Calu3 (cell line): ENCODE measurements around the gene INSRR. TPM values are rescaled to one million over a fixed set of nuclear protein-coding genes. Genes with fewer than 3 reads are reported as not detected.

Experiments
- BruUV-seq: library from RNA; stranded (reverse); fragments of 400-500 nt; replicated peaks from 2 replicates; lab custom pipeline; 2021; lab: Mats Ljungman, UMichigan
- CTCF ChIA-PET: fragments of 300-600 bp; sonication (Branson Sonifier 250); formaldehyde crosslinking; loops from one replicate; lab custom pipeline; 2022; ENCODE audit warnings: antibody characterized with exemption; lab: Charles Lee
- DNase-seq: peaks from one replicate; pipeline ENCODE4 v3.0.0; 2022
- H3K27ac Mint-ChIP-seq: one replicate; pipeline ENCODE4 v1.8.0; 2022; ENCODE audit warnings: mixed read lengths; ENCODE audit not compliant: unreplicated experiment
- H3K27me3 Mint-ChIP-seq: one replicate; pipeline ENCODE4 v1.8.0; 2022; ENCODE audit warnings: mixed read lengths; ENCODE audit not compliant: unreplicated experiment
- H3K36me3 Mint-ChIP-seq: one replicate; pipeline ENCODE4 v1.8.0; 2022; ENCODE audit warnings: mild to moderate bottlenecking, moderate library complexity, mixed read lengths; ENCODE audit not compliant: insufficient read depth, unreplicated experiment
- H3K4me1 Mint-ChIP-seq: one replicate; pipeline ENCODE4 v1.8.0; 2022; ENCODE audit warnings: mild to moderate bottlenecking, low read depth, mixed read lengths; ENCODE audit not compliant: unreplicated experiment
- H3K4me3 Mint-ChIP-seq: one replicate; pipeline ENCODE4 v1.8.0; 2022; ENCODE audit warnings: mild to moderate bottlenecking, low read depth, moderate library complexity, mixed read lengths; ENCODE audit not compliant: unreplicated experiment
- H3K9me3 Mint-ChIP-seq: one replicate; pipeline ENCODE4 v1.8.0; 2022; ENCODE audit warnings: low read depth, mixed read lengths; ENCODE audit not compliant: unreplicated experiment
- CTCF ChIP-seq: fragments of 200-600 bp; IDR thresholded peaks from one replicate; pipeline ENCODE4 v1.8.0; 2022; ENCODE audit warnings: antibody characterized with exemption; ENCODE audit not compliant: unreplicated experiment
- intact Hi-C: fragments of 100-400 bp; cut with micrococcal nuclease; formaldehyde crosslinking; loops from one replicate; pipeline ENCODE4 v1.10.0; 2022; ENCODE audit not compliant: unreplicated experiment
- total RNA-seq: library from RNA; stranded (reverse); gene quantifications from 2 replicates; pipeline ENCODE4 v1.2.3, GENCODE V29; 2022

INSRR gene
- total RNA-seq, 1 experiment from 2014 or later = not detected

DNA sequence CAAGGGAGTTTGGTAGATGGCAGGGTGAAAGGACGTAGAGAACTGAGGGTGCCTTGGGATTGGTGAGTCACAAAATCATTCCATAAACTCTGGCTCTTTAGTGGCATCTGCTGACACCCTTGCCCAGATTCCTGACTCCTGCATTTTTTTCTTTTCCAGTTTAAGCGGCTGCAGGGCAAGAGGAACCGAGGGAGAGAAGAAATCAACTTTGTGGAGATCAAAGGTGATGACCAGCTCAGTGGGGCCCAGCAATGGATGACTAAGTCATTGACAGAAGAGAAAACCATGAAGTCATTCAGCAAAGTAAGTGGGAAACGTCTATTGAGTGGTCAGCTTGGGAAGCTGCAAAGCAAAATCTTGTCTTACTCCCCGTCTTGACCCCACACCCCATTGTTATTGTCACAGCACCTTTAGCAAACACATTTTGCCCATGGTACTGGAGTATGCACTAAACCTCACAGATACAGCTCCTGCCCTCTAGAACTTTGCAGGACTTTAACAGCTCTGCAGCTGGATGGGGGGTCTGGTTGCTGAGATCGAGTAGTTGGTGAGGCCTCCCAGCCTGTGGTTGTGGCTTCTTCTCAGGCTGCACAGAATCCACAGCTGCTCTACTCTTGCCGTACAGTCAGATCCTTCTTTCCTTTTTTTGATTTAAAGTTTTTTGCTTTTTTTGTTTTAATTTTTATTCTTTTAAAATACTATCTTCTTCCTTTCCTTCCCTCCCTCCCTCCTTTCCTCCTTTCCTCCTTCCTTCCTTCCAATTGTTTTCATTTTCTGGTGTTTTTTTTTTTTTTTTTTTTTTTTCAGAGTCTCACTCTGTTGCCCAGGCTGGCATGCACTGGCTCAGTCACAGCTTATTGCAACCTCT is 64.2 kb downstream of the INSRR start:
- Mint-ChIP-seq H3K27ac (no peak overlapping the region), H3K4me3 (no peak overlapping the region), H3K27me3 (no peaks in the 10 kb centered on the region), H3K36me3 (peaks cover 69% of the 10 kb centered on the region), H3K4me1 (no peaks in the 10 kb centered on the region), H3K9me3 (no peaks in the 10 kb centered on the region)
- DNase-seq = no peak
- CTCF ChIA-PET = interaction anchor here (0.6 to 0.8 kb wide), 4 partner anchors 65 to 575 kb away, joined by 3 to 4 read pairs (median 3); partner anchors contain the start of gene METTL25B
- TF ChIP-seq CTCF = no peak
- BruUV-seq = no TSS peak
- intact Hi-C loops = no loop called here

Other genes with a start within 250 kb of the INSRR start
- 0.27 TPM in 1 of 2 replicates, not detected in the other for gene HAPLN2, start 239.7 kb downstream of the INSRR start, total RNA-seq
- not detected in 2 replicates for gene BCAN, start 217.0 kb downstream of the INSRR start, total RNA-seq
- gene NES, start 181.7 kb downstream of the INSRR start, total RNA-seq = 6.1 and 7.4 TPM in 2 replicates
- 17.6 and 27.3 TPM in 2 replicates for gene CRABP2, start 153.5 kb downstream of the INSRR start, total RNA-seq
- 52.7 and 63.8 TPM in 2 replicates for gene METTL25B, start 130.6 kb downstream of the INSRR start, total RNA-seq
- 60.9 and 61.6 TPM in 2 replicates for gene ISG20L2, start 130.4 kb downstream of the INSRR start, total RNA-seq
- 130 and 138 TPM in 2 replicates for gene MRPL24, start 118.0 kb downstream of the INSRR start, total RNA-seq
- 437 and 470 TPM in 2 replicates for gene HDGF, start 107.4 kb downstream of the INSRR start, total RNA-seq
- gene PRCC, start 91.6 kb downstream of the INSRR start, total RNA-seq = 72.8 and 80.4 TPM in 2 replicates
- 2.9 and 3.1 TPM in 2 replicates for gene SH2D2A, start 42.3 kb downstream of the INSRR start, total RNA-seq
- not detected in 2 replicates for gene NTRK1, start 1.7 kb upstream of the INSRR start, total RNA-seq
- 3.0 and 3.2 TPM in 2 replicates for gene PEAR1, start 34.6 kb upstream of the INSRR start, total RNA-seq
- gene LRRC71, start 61.5 kb upstream of the INSRR start, total RNA-seq = not detected in 2 replicates
- 44.1 and 46.6 TPM in 2 replicates for gene ARHGEF11, start 186.6 kb upstream of the INSRR start, total RNA-seq
- gene ETV3L, start 240.7 kb upstream of the INSRR start, total RNA-seq = not detected in 2 replicates